ENCODE results near the gene TRIM7. TPM values are rescaled to one million over a fixed set of nuclear protein-coding genes. Genes with fewer than 3 reads are reported as not detected.
A peak's percentile ranks its signal among the peaks of the same experiment; 100 is the strongest.

Gene TRIM7
- total and polyA plus RNA-seq, 9 of the 15 experiments (the other 6 are each of a cell fraction or from before 2014, with no cell fraction given), result 2.6 to 14.9 (median 8.9) TPM

GRCh38 chr5:181203093-181203711, 1.8 kb downstream of the TRIM7 start:
- H3K9me3 ChIP-seq (replicated peaks; ENCODE audit: control insufficient read depth, insufficient read depth, low read depth, low read length), result no peaks in the 10 kb centered on the region
- no peak for FAIRE-seq
- no peaks in the 10 kb centered on the region for H3K36me3 ChIP-seq (ENCODE audit: control insufficient read depth, insufficient read depth, low read length)
- no peak for TF ChIP-seq ZNF280A (IDR thresholded peaks at IDR 0.05; ENCODE audit: low read depth, partially characterized antibody)
- no peak for TF ChIP-seq RBFOX2 (IDR thresholded peaks at IDR 0.05; ENCODE audit: low read depth, low read length)
- TF ChIP-seq NELFE (IDR thresholded peaks at IDR 0.05; ENCODE audit: insufficient read depth, insufficient read length), result no peak
- TF ChIP-seq REST (IDR thresholded peaks at IDR 0.05; ENCODE audit: borderline replicate concordance), result peak; percentile 49; the same call in 1 of the 2 replicates
- TF ChIP-seq REST (CRISPR knock-in tag; IDR thresholded peaks at IDR 0.05; ENCODE audit: low read depth), result no peak
- peak; percentile 98 for TF ChIP-seq CEBPB (tag; IDR thresholded peaks at IDR 0.05)
- TF ChIP-seq CEBPG (CRISPR knock-in tag; IDR thresholded peaks at IDR 0.05), result peak; percentile 73
- TF ChIP-seq CEBPG (tag; conservative IDR thresholded peaks at IDR 0.05 in 1 of 2, IDR thresholded peaks at IDR 0.05 in 1 of 2), result peak; percentile 83 to 90
- H3K9me1 ChIP-seq (ENCODE audit: control insufficient read depth, insufficient read depth, low read length), result no peaks in the 10 kb centered on the region
- H3K79me2 ChIP-seq (ENCODE audit: control insufficient read depth, insufficient read depth, low read length), result no peaks in the 10 kb centered on the region
- no peak for ATAC-seq
- no peaks in the 10 kb centered on the region for H4K20me1 ChIP-seq (replicated peaks; ENCODE audit: control insufficient read depth, insufficient read depth, low read length)
- no peak overlapping the region for H3K27ac ChIP-seq (ENCODE audit: extremely low read depth, low read depth, low read length)
- DNase-seq (ENCODE audit: extremely low read depth in 1 of 4, low spot score in 3 of 4), result no peak
- TSS peak; percentile 53 for BruUV-seq (replicated peaks)
- WGBS (ENCODE audit: insufficient coverage, low coverage, missing lambda C conversion rate), result 74% methylated on average over 11 of the region's 11 CpGs
- peak overlapping the region; percentile 91 for H2AFZ ChIP-seq (ENCODE audit: low read depth, low read length)
- ChIA-PET POLR2A (interaction anchor here (5.0 kb wide), 1 partner anchor 12 kb away, joined by 69 read pairs; no protein-coding TSS in a partner anchor), CTCF (ENCODE audit: low intra/inter-chr PET ratio) (no interaction called here)
- in situ Hi-C loops (cut with MboI), result no loop called here
- H3K4me3 ChIP-seq, result no peak overlapping the region
- H3K4me1 ChIP-seq (replicated peaks in 1 of 2; ENCODE audit: control insufficient read depth in 2 of 2, insufficient read depth in 2 of 2, low read length in 2 of 2), result peaks cover 28 to 49% of the 10 kb centered on the region in 2 experiments; a peak in 4 of 5 replicates
- peak overlapping the region; percentile 30 to 93; a peak in 2 of 4 replicates for H3K9ac ChIP-seq (ENCODE audit: insufficient read depth in 1 of 2, low read depth in 2 of 2, low read length in 2 of 2)
- no peak overlapping the region; the same call in 1 of the 2 replicates for H3K4me2 ChIP-seq (ENCODE audit: insufficient read depth, low read length)
- intact Hi-C loops (cut with micrococcal nuclease), result no loop called here
- H3K27me3 ChIP-seq (ENCODE audit: control insufficient read depth in 2 of 2, insufficient read depth in 2 of 2, low read length in 2 of 2), result no peaks in the 10 kb centered on the region
